SK-N-SH (cell line): ENCODE measurements around the gene MITD1.

Experiments used
- CHD2 ChIP-seq: fragments of 150-350 bp; IDR thresholded peaks from 2 replicates; pipeline ENCODE4 v1.6.1; 2018; ENCODE audit warnings: low read length; ENCODE audit not compliant: partially characterized antibody
- CTCF ChIP-seq: fragments of 200-600 bp; sonication (generic); IDR thresholded peaks from 2 replicates; pipeline ENCODE4 v1.6.1; 2017; ENCODE audit warnings: antibody characterized with exemption, mild to moderate bottlenecking, moderate library complexity
- EP300 ChIP-seq, 2 experiments: IDR thresholded peaks; 2 replicates each; pipeline versions ENCODE4 v1.4.0 to v1.6.1; 2012; ENCODE audit warnings: borderline replicate concordance in 1 of 2, low read depth in 1 of 2, low read length in 1 of 2
- EZH2phosphoT487 ChIP-seq: fragments of 200-600 bp; sonication (generic); IDR thresholded peaks from 2 replicates; pipeline ENCODE4 v1.6.1; 2017; ENCODE audit warnings: low read depth, mixed run types, mild to moderate bottlenecking, antibody characterized with exemption, moderate library complexity, borderline replicate concordance
- JUND ChIP-seq: IDR thresholded peaks from 2 replicates; pipeline ENCODE4 v1.4.0; 2012
- NRF1 ChIP-seq: IDR thresholded peaks from 2 replicates; pipeline ENCODE4 v1.6.1; 2012; ENCODE audit warnings: low read depth, mild to moderate bottlenecking, low read length
- POLR2AphosphoS5 ChIP-seq: IDR thresholded peaks from 2 replicates; pipeline ENCODE4 v1.6.1; 2012; ENCODE audit warnings: low read depth, low read length
- REST ChIP-seq: IDR thresholded peaks from 2 replicates; pipeline ENCODE4 v1.6.1; 2012; ENCODE audit warnings: mild to moderate bottlenecking, low read depth, low read length, moderate library complexity
- SMC3 ChIP-seq: IDR thresholded peaks from 2 replicates; pipeline ENCODE4 v1.6.1; 2012; ENCODE audit warnings: low read depth, low read length, improper control_type of control experiment
- TAF1 ChIP-seq: IDR thresholded peaks from 2 replicates; pipeline ENCODE4 v1.6.1; 2012; ENCODE audit warnings: low read depth, mild to moderate bottlenecking, low read length, moderate library complexity, borderline replicate concordance
- TCF12 ChIP-seq: IDR thresholded peaks from 2 replicates; pipeline ENCODE4 v1.4.0; 2012
- USF1 ChIP-seq: IDR thresholded peaks from 2 replicates; pipeline ENCODE4 v1.4.0; 2012; ENCODE audit warnings: low read depth, borderline replicate concordance

GRCh38 chr2:99139003-99139402 lies 41.9 kb downstream of the MITD1 start:
- no peak for TF ChIP-seq CTCF
- no peak for TF ChIP-seq EP300 (IDR thresholded peaks at IDR 0.05; ENCODE audit: borderline replicate concordance in 1 of 2, low read depth in 1 of 2, low read length in 1 of 2)
- TF ChIP-seq SMC3 = no peak
- no peak for TF ChIP-seq JUND
- TF ChIP-seq CHD2 = no peak
- no peak for TF ChIP-seq REST
- no peak for TF ChIP-seq NRF1
- no peak for TF ChIP-seq EZH2phosphoT487
- TF ChIP-seq TAF1 = no peak
- no peak for TF ChIP-seq USF1
- TF ChIP-seq TCF12 = no peak
- TF ChIP-seq POLR2AphosphoS5 = no peak
